Activated CD4-positive, alpha-beta T cell treated with anti-CD3 and anti-CD28 coated beads, Interleukin-2, amount 50 U/mL, for 16 hours (primary cell): ENCODE measurements around the gene VWA3B.
A peak's percentile ranks its signal among the peaks of the same experiment; 100 is the strongest.
"Not testable (repeated sequence)": the region's sequence is repeated elsewhere in the genome, so short reads cannot be mapped to it uniquely, and the experiment has no call there.

Experiments
- DNase-seq: peaks from one replicate; pipeline ENCODE4 v3.0.0-alpha.2; 2020

Gene VWA3B

GRCh38 chr2:98140210-98140609 is 53.2 kb downstream of the VWA3B start:
- DNase-seq, result no peak

- DNase-seq, result no peak
These were observed 55.3 kb downstream of the VWA3B start for GRCh38 chr2:98142106-98142791.

- DNase-seq, result no peak
These were observed 58.1 kb downstream of the VWA3B start for GRCh38 chr2:98145070-98145469.

- not testable (repeated sequence) for DNase-seq
These were observed 60.9 kb downstream of the VWA3B start for GRCh38 chr2:98147900-98148299.

- DNase-seq, result no peak
These were observed 61.8 kb downstream of the VWA3B start for GRCh38 chr2:98148595-98149332.

GRCh38 chr2:98149333-98149697 is 62.3 kb downstream of the VWA3B start:
- peak; percentile 12 for DNase-seq

GRCh38 chr2:98153481-98153880 is 66.5 kb downstream of the VWA3B start:
- DNase-seq, result no peak

- DNase-seq, result no peak
These were observed 68.3 kb downstream of the VWA3B start for GRCh38 chr2:98155291-98155690.

- no peak for DNase-seq
These were observed 68.7 kb downstream of the VWA3B start for GRCh38 chr2:98155716-98156115.

GRCh38 chr2:98156304-98156703 is 69.3 kb downstream of the VWA3B start:
- DNase-seq, result no peak

- no peak for DNase-seq
These were observed 70.6 kb downstream of the VWA3B start for GRCh38 chr2:98157557-98157956.

GRCh38 chr2:98158305-98158704 is 71.3 kb downstream of the VWA3B start:
- DNase-seq, result no peak

GRCh38 chr2:98160554-98160953 is 73.6 kb downstream of the VWA3B start:
- DNase-seq, result no peak

GRCh38 chr2:98161186-98161585 is 74.2 kb downstream of the VWA3B start:
- DNase-seq, result no peak

- DNase-seq, result no peak
These were observed 77.3 kb downstream of the VWA3B start for GRCh38 chr2:98164256-98164655.

- no peak for DNase-seq
These were observed 78.6 kb downstream of the VWA3B start for GRCh38 chr2:98165516-98166071.

- no peak for DNase-seq
These were observed 80.9 kb downstream of the VWA3B start for GRCh38 chr2:98167916-98168315.

- no peak for DNase-seq
These were observed 83.1 kb downstream of the VWA3B start for GRCh38 chr2:98170076-98170475.

GRCh38 chr2:98172150-98172765 is 85.3 kb downstream of the VWA3B start:
- no peak for DNase-seq

- no peak for DNase-seq
These were observed 86.0 kb downstream of the VWA3B start for GRCh38 chr2:98172951-98173350.

- DNase-seq, result no peak
These were observed 88.8 kb downstream of the VWA3B start for GRCh38 chr2:98175811-98176210.

- no peak for DNase-seq
These were observed 90.3 kb downstream of the VWA3B start for GRCh38 chr2:98177286-98177685.

- no peak for DNase-seq
These were observed 91.0 kb downstream of the VWA3B start for GRCh38 chr2:98177986-98178385.

- no peak for DNase-seq
These were observed 93.5 kb downstream of the VWA3B start for GRCh38 chr2:98180456-98180855.
